Activated T-cell treated with anti-CD3 and anti-CD28 coated beads, Interleukin-2, amount 50 U/mL, for 4 hours (primary cell): Measurements from ENCODE around the gene L3HYPDH. TPM values are rescaled to one million over a fixed set of nuclear protein-coding genes. Genes with fewer than 3 reads are reported as not detected.

ENCODE experiments used
- ATAC-seq, 2 donors: fragments of 200-7000 bp; cut with Tn5 transposase; one replicate each; pipeline ENCODE4 v1.10.0; 2021
- DNase-seq: peaks from one replicate; pipeline ENCODE4 v3.0.0-alpha.2; 2020
- H3K27me3 Mint-ChIP-seq: one replicate; pipeline ENCODE4 v1.8.0; 2021; ENCODE audit warnings: low read depth, mixed read lengths
- H3K36me3 Mint-ChIP-seq: one replicate; pipeline ENCODE4 v1.8.0; 2022; ENCODE audit warnings: mixed read lengths; ENCODE audit not compliant: insufficient read depth
- H3K4me1 Mint-ChIP-seq: one replicate; pipeline ENCODE4 v1.8.0; 2021; ENCODE audit warnings: low read depth, mixed read lengths
- H3K4me3 Mint-ChIP-seq: one replicate; pipeline ENCODE4 v1.8.0; 2021; ENCODE audit warnings: mild to moderate bottlenecking, moderate library complexity, mixed read lengths
- H3K9me3 Mint-ChIP-seq: one replicate; pipeline ENCODE4 v1.8.0; 2021; ENCODE audit warnings: mixed read lengths
- total RNA-seq, 3 donors: library from RNA; stranded (reverse); gene quantifications; one replicate each; pipeline ENCODE4 v1.2.1, GENCODE V29; 2021

Gene L3HYPDH
- total RNA-seq, 3 donors from 2014 or later = 8.1 to 9.7 (median 8.5) TPM

GRCh38 chr14:59490756-59491155 is 6.5 kb upstream of the L3HYPDH start:
- no peak overlapping the region for H3K4me3 Mint-ChIP-seq
- DNase-seq (no peak), ATAC-seq (no peak)
- no peaks in the 10 kb centered on the region for H3K9me3 Mint-ChIP-seq
- H3K27me3 Mint-ChIP-seq = no peaks in the 10 kb centered on the region
- H3K4me1 Mint-ChIP-seq = peaks cover 28% of the 10 kb centered on the region
- peaks cover 48% of the 10 kb centered on the region for H3K36me3 Mint-ChIP-seq

GRCh38 chr14:59484639-59485175 is 499 bp upstream of the L3HYPDH start:
- H3K36me3 Mint-ChIP-seq = peaks cover 20% of the 10 kb centered on the region
- peak; percentile 60 to 62 for ATAC-seq
- no peaks in the 10 kb centered on the region for H3K9me3 Mint-ChIP-seq
- H3K4me1 Mint-ChIP-seq = peaks cover 63% of the 10 kb centered on the region
- H3K27me3 Mint-ChIP-seq = no peaks in the 10 kb centered on the region
- DNase-seq = no peak
- H3K4me3 Mint-ChIP-seq = peak overlapping the region; percentile 96

- Mint-ChIP-seq H3K4me1 (peaks cover 60% of the 10 kb centered on the region), H3K9me3 (no peaks in the 10 kb centered on the region), H3K4me3 (peak overlapping the region; percentile 96), H3K27me3 (no peaks in the 10 kb centered on the region), H3K36me3 (peaks cover 14% of the 10 kb centered on the region)
- ATAC-seq (no peak), DNase-seq (no peak)
Observed at GRCh38 chr14:59483363-59483762, 845 bp downstream of the L3HYPDH start.

- H3K27me3 Mint-ChIP-seq = no peaks in the 10 kb centered on the region
- no peaks in the 10 kb centered on the region for H3K9me3 Mint-ChIP-seq
- peaks cover 56% of the 10 kb centered on the region for H3K4me1 Mint-ChIP-seq
- peak overlapping the region; percentile 96 for H3K4me3 Mint-ChIP-seq
- DNase-seq (no peak), ATAC-seq (no peak)
- peaks cover 10% of the 10 kb centered on the region for H3K36me3 Mint-ChIP-seq
Observed at GRCh38 chr14:59482541-59483331, 1.5 kb downstream of the L3HYPDH start.

- Mint-ChIP-seq H3K4me3 (peak overlapping the region; percentile 96), H3K4me1 (peaks cover 55% of the 10 kb centered on the region), H3K27me3 (no peaks in the 10 kb centered on the region), H3K36me3 (peaks cover 11% of the 10 kb centered on the region), H3K9me3 (no peaks in the 10 kb centered on the region)
- DNase-seq (no peak), ATAC-seq (no peak)
Observed at GRCh38 chr14:59481871-59482540, 2.2 kb downstream of the L3HYPDH start.

- H3K4me3 Mint-ChIP-seq = no peak overlapping the region
- H3K9me3 Mint-ChIP-seq = no peaks in the 10 kb centered on the region
- H3K36me3 Mint-ChIP-seq = peaks cover 14% of the 10 kb centered on the region
- H3K27me3 Mint-ChIP-seq = no peaks in the 10 kb centered on the region
- peaks cover 53% of the 10 kb centered on the region for H3K4me1 Mint-ChIP-seq
- ATAC-seq (no peak), DNase-seq (no peak)
Observed at GRCh38 chr14:59481407-59481806, 2.8 kb downstream of the L3HYPDH start.

GRCh38 chr14:59480166-59480565 is 4.0 kb downstream of the L3HYPDH start:
- no peaks in the 10 kb centered on the region for H3K9me3 Mint-ChIP-seq
- peaks cover 43% of the 10 kb centered on the region for H3K4me1 Mint-ChIP-seq
- no peak for DNase-seq

GRCh38 chr14:59478540-59478939 is 5.7 kb downstream of the L3HYPDH start:
- Mint-ChIP-seq H3K27me3 (no peaks in the 10 kb centered on the region), H3K4me1 (peaks cover 40% of the 10 kb centered on the region), H3K4me3 (no peak overlapping the region), H3K9me3 (no peaks in the 10 kb centered on the region), H3K36me3 (peaks cover 18% of the 10 kb centered on the region)
- DNase-seq = no peak
- no peak for ATAC-seq

More at GRCh38 chr14:59480166-59480565, 4.0 kb downstream of the L3HYPDH start:
- H3K4me3 Mint-ChIP-seq = no peak overlapping the region
- peaks cover 16% of the 10 kb centered on the region for H3K36me3 Mint-ChIP-seq
- no peak for ATAC-seq
- H3K27me3 Mint-ChIP-seq = no peaks in the 10 kb centered on the region

GRCh38 chr14:59475709-59476108 is 8.5 kb downstream of the L3HYPDH start:
- H3K4me3 Mint-ChIP-seq = no peak overlapping the region
- H3K27me3 Mint-ChIP-seq = no peaks in the 10 kb centered on the region
- H3K4me1 Mint-ChIP-seq = peaks cover 14% of the 10 kb centered on the region
- H3K9me3 Mint-ChIP-seq = no peaks in the 10 kb centered on the region
- no peak for ATAC-seq
- peaks cover 24% of the 10 kb centered on the region for H3K36me3 Mint-ChIP-seq
- no peak for DNase-seq

GRCh38 chr14:59474172-59474571 is 10.0 kb downstream of the L3HYPDH start:
- no peak for ATAC-seq
- H3K27me3 Mint-ChIP-seq = no peaks in the 10 kb centered on the region
- no peaks in the 10 kb centered on the region for H3K9me3 Mint-ChIP-seq
- H3K36me3 Mint-ChIP-seq = peaks cover 22% of the 10 kb centered on the region
- H3K4me3 Mint-ChIP-seq = no peak overlapping the region
- peaks cover 5% of the 10 kb centered on the region for H3K4me1 Mint-ChIP-seq
- no peak for DNase-seq

GRCh38 chr14:59465316-59466135 is 18.7 kb downstream of the L3HYPDH start, which contains the start of gene GPR135:
TSS of gene GPR135 (minus strand) at chr14:59465380. CDS start at chr14:59465226, 154 bp downstream.
- H3K9me3 Mint-ChIP-seq = no peaks in the 10 kb centered on the region
- ATAC-seq (peak; percentile 46), DNase-seq (peak; percentile 30)
- H3K27me3 Mint-ChIP-seq = no peaks in the 10 kb centered on the region
- H3K36me3 Mint-ChIP-seq = no peaks in the 10 kb centered on the region
- peaks cover 16% of the 10 kb centered on the region for H3K4me1 Mint-ChIP-seq
- H3K4me3 Mint-ChIP-seq = peak within 1 kb of the TSS; percentile 87

- H3K27me3 Mint-ChIP-seq = peaks cover 2% of the 10 kb centered on the region
- peaks cover 16% of the 10 kb centered on the region for H3K4me1 Mint-ChIP-seq
- H3K9me3 Mint-ChIP-seq = no peaks in the 10 kb centered on the region
- ATAC-seq = peak; percentile 75 to 83
- no peaks in the 10 kb centered on the region for H3K36me3 Mint-ChIP-seq
- DNase-seq = peak; percentile 34
- H3K4me3 Mint-ChIP-seq = peak overlapping the region; percentile 87
Observed at GRCh38 chr14:59464486-59465315, 19.5 kb downstream of the L3HYPDH start.

- Mint-ChIP-seq H3K36me3 (no peaks in the 10 kb centered on the region), H3K27me3 (peaks cover 5% of the 10 kb centered on the region), H3K4me3 (peak overlapping the region; percentile 87), H3K4me1 (peaks cover 16% of the 10 kb centered on the region), H3K9me3 (no peaks in the 10 kb centered on the region)
- ATAC-seq = peak; percentile 47 to 53
- no peak for DNase-seq
Observed at GRCh38 chr14:59463787-59464485, 20.3 kb downstream of the L3HYPDH start.
